Activated CD4-positive, alpha-beta memory T cell treated with anti-CD3 and anti-CD28 coated beads, Interleukin-2, amount 10 ng/mL, durations not matched to agents 7 days and 5 days (primary cell): ENCODE measurements around the gene AGAP1. TPM values are rescaled to one million over a fixed set of nuclear protein-coding genes. Genes with fewer than 3 reads are reported as not detected.

Experiments
- CTCF ChIA-PET: fragments of 350-600 bp; sonication (Branson Sonifier 250); formaldehyde crosslinking; loops from one replicate; lab custom pipeline; 2021; ENCODE audit warnings: antibody characterized with exemption, inconsistent platforms; lab: Charles Lee
- POLR2A ChIA-PET: fragments of 350-600 bp; sonication (Branson Sonifier 250); formaldehyde crosslinking; loops from one replicate; lab custom pipeline; 2021; ENCODE audit warnings: antibody characterized with exemption; lab: Charles Lee
- DNase-seq: peaks from one replicate; pipeline ENCODE4 v3.0.0-alpha.2; 2020
- H3K27ac Mint-ChIP-seq: one replicate; pipeline ENCODE4 v1.8.0; 2021; ENCODE audit warnings: mild to moderate bottlenecking, mixed read lengths
- H3K27me3 Mint-ChIP-seq: one replicate; pipeline ENCODE4 v1.8.0; 2021; ENCODE audit warnings: mixed read lengths
- H3K36me3 Mint-ChIP-seq: one replicate; pipeline ENCODE4 v1.8.0; 2021; ENCODE audit warnings: low read depth, mixed read lengths
- H3K4me1 Mint-ChIP-seq: one replicate; pipeline ENCODE4 v1.8.0; 2021; ENCODE audit warnings: mixed read lengths
- H3K4me3 Mint-ChIP-seq: one replicate; pipeline ENCODE4 v1.8.0; 2021; ENCODE audit warnings: mild to moderate bottlenecking, mixed read lengths
- H3K9me3 Mint-ChIP-seq: one replicate; pipeline ENCODE4 v1.8.0; 2021; ENCODE audit warnings: mixed read lengths
- total RNA-seq, 2 experiments: library from RNA; stranded (reverse); gene quantifications; one replicate each; pipeline ENCODE4 v1.2.3, GENCODE V29; 2021

The AGAP1 gene
- total RNA-seq, 2 experiments from 2014 or later, result 1.1 to 1.2 TPM

- Mint-ChIP-seq H3K9me3 (no peaks in the 10 kb centered on the region), H3K27me3 (peaks cover 3% of the 10 kb centered on the region), H3K4me1 (no peaks in the 10 kb centered on the region), H3K36me3 (no peaks in the 10 kb centered on the region), H3K4me3 (no peak overlapping the region), H3K27ac (no peak overlapping the region)
- ChIA-PET CTCF (no interaction called here), POLR2A (no interaction called here)
- DNase-seq, result no peak
Measured at GRCh38 chr2:235614176-235614860, 120.5 kb downstream of the AGAP1 start.

- no peaks in the 10 kb centered on the region for H3K9me3 Mint-ChIP-seq
Measured at GRCh38 chr2:235614900-235615712, 121.3 kb downstream of the AGAP1 start.

GRCh38 chr2:235616885-235617284 is 123.0 kb downstream of the AGAP1 start:
- ChIA-PET CTCF (interaction anchor here (1.5 kb wide), 1 partner anchor 22 kb away, joined by 3 read pairs; no protein-coding TSS in a partner anchor), POLR2A (no interaction called here)
- Mint-ChIP-seq H3K4me3 (no peak overlapping the region), H3K27me3 (peaks cover 3% of the 10 kb centered on the region), H3K4me1 (no peaks in the 10 kb centered on the region), H3K27ac (no peak overlapping the region), H3K36me3 (no peaks in the 10 kb centered on the region), H3K9me3 (no peaks in the 10 kb centered on the region)
- no peak for DNase-seq

More at GRCh38 chr2:235614900-235615712, 121.3 kb downstream of the AGAP1 start:
- no peak overlapping the region for H3K27ac Mint-ChIP-seq
- ChIA-PET CTCF (no interaction called here), POLR2A (no interaction called here)
- no peak overlapping the region for H3K4me3 Mint-ChIP-seq
- H3K27me3 Mint-ChIP-seq, result peaks cover 3% of the 10 kb centered on the region
- no peaks in the 10 kb centered on the region for H3K4me1 Mint-ChIP-seq
- DNase-seq, result no peak
- no peaks in the 10 kb centered on the region for H3K36me3 Mint-ChIP-seq

GRCh38 chr2:235618039-235618438 is 124.2 kb downstream of the AGAP1 start:
- Mint-ChIP-seq H3K27me3 (peaks cover 5% of the 10 kb centered on the region), H3K36me3 (no peaks in the 10 kb centered on the region), H3K4me1 (no peaks in the 10 kb centered on the region), H3K27ac (no peak overlapping the region), H3K4me3 (no peak overlapping the region), H3K9me3 (no peaks in the 10 kb centered on the region)
- no peak for DNase-seq
- ChIA-PET CTCF (interaction anchor here (1.5 kb wide), 1 partner anchor 23 kb away, joined by 3 read pairs; no protein-coding TSS in a partner anchor), POLR2A (no interaction called here)

- ChIA-PET CTCF (no interaction called here), POLR2A (interaction anchor here (0.6 kb wide), 1 partner anchor 13 kb away, joined by 3 read pairs; no protein-coding TSS in a partner anchor)
- H3K4me1 Mint-ChIP-seq, result no peaks in the 10 kb centered on the region
- H3K9me3 Mint-ChIP-seq, result no peaks in the 10 kb centered on the region
- no peaks in the 10 kb centered on the region for H3K36me3 Mint-ChIP-seq
- DNase-seq, result no peak
- no peak overlapping the region for H3K4me3 Mint-ChIP-seq
- no peak overlapping the region for H3K27ac Mint-ChIP-seq
- H3K27me3 Mint-ChIP-seq, result peaks cover 5% of the 10 kb centered on the region
Measured at GRCh38 chr2:235619544-235619943, 125.7 kb downstream of the AGAP1 start.

GRCh38 chr2:235621736-235622135 is 127.9 kb downstream of the AGAP1 start:
- H3K36me3 Mint-ChIP-seq, result no peaks in the 10 kb centered on the region
- no peak overlapping the region for H3K4me3 Mint-ChIP-seq
- H3K4me1 Mint-ChIP-seq, result no peaks in the 10 kb centered on the region
- ChIA-PET POLR2A (no interaction called here), CTCF (no interaction called here)
- no peak overlapping the region for H3K27ac Mint-ChIP-seq
- H3K9me3 Mint-ChIP-seq, result no peaks in the 10 kb centered on the region
- DNase-seq, result no peak
- peaks cover 2% of the 10 kb centered on the region for H3K27me3 Mint-ChIP-seq

- ChIA-PET POLR2A (no interaction called here), CTCF (no interaction called here)
- DNase-seq, result no peak
- Mint-ChIP-seq H3K36me3 (no peaks in the 10 kb centered on the region), H3K27me3 (peaks cover 2% of the 10 kb centered on the region), H3K27ac (no peak overlapping the region), H3K9me3 (no peaks in the 10 kb centered on the region), H3K4me3 (no peak overlapping the region), H3K4me1 (no peaks in the 10 kb centered on the region)
Measured at GRCh38 chr2:235623111-235623510, 129.3 kb downstream of the AGAP1 start.

- H3K4me3 Mint-ChIP-seq, result no peak overlapping the region
- no peak overlapping the region for H3K27ac Mint-ChIP-seq
- no peak for DNase-seq
- no peaks in the 10 kb centered on the region for H3K4me1 Mint-ChIP-seq
- H3K9me3 Mint-ChIP-seq, result no peaks in the 10 kb centered on the region
- H3K36me3 Mint-ChIP-seq, result no peaks in the 10 kb centered on the region
- ChIA-PET CTCF (no interaction called here), POLR2A (no interaction called here)
- peaks cover 2% of the 10 kb centered on the region for H3K27me3 Mint-ChIP-seq
Measured at GRCh38 chr2:235623752-235624151, 129.9 kb downstream of the AGAP1 start.

GRCh38 chr2:235626658-235627057 is 132.8 kb downstream of the AGAP1 start:
- H3K9me3 Mint-ChIP-seq, result no peaks in the 10 kb centered on the region
- DNase-seq, result no peak
- no peak overlapping the region for H3K27ac Mint-ChIP-seq
- H3K4me1 Mint-ChIP-seq, result no peaks in the 10 kb centered on the region
- H3K27me3 Mint-ChIP-seq, result peaks cover 2% of the 10 kb centered on the region
- ChIA-PET POLR2A (no interaction called here), CTCF (no interaction called here)
- H3K4me3 Mint-ChIP-seq, result no peak overlapping the region
- no peaks in the 10 kb centered on the region for H3K36me3 Mint-ChIP-seq

- POLR2A ChIA-PET, result interaction anchor here (0.7 kb wide), 1 partner anchor 17 kb away, joined by 3 read pairs; no protein-coding TSS in a partner anchor
- no peak overlapping the region for H3K4me3 Mint-ChIP-seq
- CTCF ChIA-PET, result no interaction called here
- H3K27ac Mint-ChIP-seq, result no peak overlapping the region
- H3K36me3 Mint-ChIP-seq, result no peaks in the 10 kb centered on the region
- peaks cover under 1% of the 10 kb centered on the region for H3K27me3 Mint-ChIP-seq
- DNase-seq, result no peak
- no peaks in the 10 kb centered on the region for H3K9me3 Mint-ChIP-seq
- no peaks in the 10 kb centered on the region for H3K4me1 Mint-ChIP-seq
Measured at GRCh38 chr2:235627682-235628081, 133.8 kb downstream of the AGAP1 start.

GRCh38 chr2:235630718-235631296 is 137.0 kb downstream of the AGAP1 start:
- Mint-ChIP-seq H3K9me3 (no peaks in the 10 kb centered on the region), H3K27ac (no peak overlapping the region), H3K4me1 (no peaks in the 10 kb centered on the region), H3K27me3 (no peaks in the 10 kb centered on the region), H3K36me3 (no peaks in the 10 kb centered on the region), H3K4me3 (no peak overlapping the region)
- no peak for DNase-seq
- ChIA-PET POLR2A (no interaction called here), CTCF (no interaction called here)

GRCh38 chr2:235634435-235635158 is 140.8 kb downstream of the AGAP1 start:
- H3K4me3 Mint-ChIP-seq, result no peak overlapping the region
- H3K36me3 Mint-ChIP-seq, result no peaks in the 10 kb centered on the region
- no peak overlapping the region for H3K27ac Mint-ChIP-seq
- no peaks in the 10 kb centered on the region for H3K9me3 Mint-ChIP-seq
- H3K27me3 Mint-ChIP-seq, result peaks cover 3% of the 10 kb centered on the region
- CTCF ChIA-PET, result no interaction called here
- H3K4me1 Mint-ChIP-seq, result no peaks in the 10 kb centered on the region
- DNase-seq, result no peak
- POLR2A ChIA-PET, result no interaction called here

- Mint-ChIP-seq H3K4me1 (no peaks in the 10 kb centered on the region), H3K27me3 (peaks cover 3% of the 10 kb centered on the region), H3K36me3 (no peaks in the 10 kb centered on the region), H3K9me3 (no peaks in the 10 kb centered on the region), H3K4me3 (no peak overlapping the region), H3K27ac (no peak overlapping the region)
- POLR2A ChIA-PET, result no interaction called here
- CTCF ChIA-PET, result no interaction called here
- DNase-seq, result no peak
Measured at GRCh38 chr2:235636546-235636945, 142.7 kb downstream of the AGAP1 start.
